Muscle of back (tissue), 13 donors: ENCODE measurements around the gene FDPS. TPM values are rescaled to one million over a fixed set of nuclear protein-coding genes. Genes with fewer than 3 reads are reported as not detected.
A peak's percentile ranks its signal among the peaks of the same experiment; 100 is the strongest.

ENCODE experiments used
- DNase-seq, 3 donors: peaks; one replicate each; pipeline versions ENCODE4 v3.0.0 to v3.0.0-alpha.2; 2013
- long read RNA-seq, 9 donors: transcript quantifications; one replicate each; lab custom pipeline, GENCODE V29; 2026
- polyA plus RNA-seq, 10 donors: library from polyadenylated mRNA; unstranded; fragments of 120-200 nt; gene quantifications; one replicate each; pipeline ENCODE4 v1.2.1, GENCODE V29; 2013; ENCODE audit not compliant: insufficient read length in 10 of 10

The FDPS gene
- polyA plus RNA-seq: 100 to 1,000 TPM in 8 of 10 donors, 10 to 100 TPM in 2; 88.5 to 139 (median 110) TPM
- long read RNA-seq, donor 1, transcript FDPS-214 (2 exons, 475 nt): minor isoform, 6 of 57 reads
- long read RNA-seq, donor 1, transcript FDPS-203 (10 exons, 1,256 nt): minor isoform, 8 of 57 reads
- long read RNA-seq, donor 1, transcript FDPS-206 (10 exons, 1,178 nt): major isoform, 14 of 57 reads
- long read RNA-seq, donor 1, partial matches to known transcripts: 23 of 57 reads
- long read RNA-seq, donor 1, other reads (novel, unspliced or antisense): 0 of 57 reads
- long read RNA-seq, donor 2, transcript FDPS-206 (10 exons, 1,178 nt): major isoform, 11 of 42 reads
- long read RNA-seq, donor 2, transcript FDPS-203 (10 exons, 1,256 nt): major isoform, 11 of 42 reads
- long read RNA-seq, donor 2, partial matches to known transcripts: 16 of 42 reads
- long read RNA-seq, donor 2, other reads (novel, unspliced or antisense): 0 of 42 reads
- long read RNA-seq, donor 3: 0 reads
- long read RNA-seq, donor 4, transcript FDPS-206 (10 exons, 1,178 nt): major isoform, 14 of 56 reads
- long read RNA-seq, donor 4, partial matches to known transcripts: 35 of 56 reads
- long read RNA-seq, donor 4, other reads (novel, unspliced or antisense): 0 of 56 reads
- long read RNA-seq, donor 5, transcript FDPS-206 (10 exons, 1,178 nt): major isoform, 23 of 57 reads
- long read RNA-seq, donor 5, transcript FDPS-203 (10 exons, 1,256 nt): minor isoform, 6 of 57 reads
- long read RNA-seq, donor 5, partial matches to known transcripts: 20 of 57 reads
- long read RNA-seq, donor 5, other reads (novel, unspliced or antisense): 0 of 57 reads
- long read RNA-seq, donor 6, transcript FDPS-203 (10 exons, 1,256 nt): minor isoform, 13 of 72 reads
- long read RNA-seq, donor 6, transcript FDPS-206 (10 exons, 1,178 nt): major isoform, 14 of 72 reads
- long read RNA-seq, donor 6, partial matches to known transcripts: 32 of 72 reads
- long read RNA-seq, donor 6, other reads (novel, unspliced or antisense): 0 of 72 reads
- long read RNA-seq, donor 7, transcript FDPS-206 (10 exons, 1,178 nt): major isoform, 8 of 65 reads
- long read RNA-seq, donor 7, transcript FDPS-214 (2 exons, 475 nt): minor isoform, 5 of 65 reads
- long read RNA-seq, donor 7, partial matches to known transcripts: 43 of 65 reads
- long read RNA-seq, donor 7, other reads (novel, unspliced or antisense): 0 of 65 reads
- long read RNA-seq, donor 8, transcript FDPS-203 (10 exons, 1,256 nt): minor isoform, 9 of 47 reads
- long read RNA-seq, donor 8, transcript FDPS-206 (10 exons, 1,178 nt): major isoform, 14 of 47 reads
- long read RNA-seq, donor 8, partial matches to known transcripts: 20 of 47 reads
- long read RNA-seq, donor 8, other reads (novel, unspliced or antisense): 0 of 47 reads
- long read RNA-seq, donor 9, partial matches to known transcripts: 0 of 4 reads
- long read RNA-seq, donor 9, other reads (novel, unspliced or antisense): 0 of 4 reads

GRCh38 chr1:155308493-155309422, at the start of gene FDPS:
Gene FDPS, plus strand, starts transcription at chr1:155308866. Its CDS starts 924 bp downstream, at chr1:155309790.
- peak; percentile 99 to 100 (median 99) for DNase-seq

GRCh38 chr1:155260276-155260675, 48.4 kb upstream of the FDPS start:
- no peak for DNase-seq

- DNase-seq: no peak
Observed at GRCh38 chr1:155261493-155261851, 47.2 kb upstream of the FDPS start.

- DNase-seq: peak; percentile 96 to 98 (median 98)
Observed at GRCh38 chr1:155261852-155262673, 46.6 kb upstream of the FDPS start, which contains the start of gene SCAMP3. Gene SCAMP3, minus strand, starts transcription at chr1:155262360. Its CDS starts 209 bp downstream, at chr1:155262151.

- DNase-seq: no peak
Observed at GRCh38 chr1:155263067-155263466, 45.6 kb upstream of the FDPS start.

GRCh38 chr1:155266553-155266952, 42.1 kb upstream of the FDPS start:
- no peak for DNase-seq

- no peak for DNase-seq
Observed at GRCh38 chr1:155267373-155267772, 41.3 kb upstream of the FDPS start.

- no peak for DNase-seq
Observed at GRCh38 chr1:155268630-155269029, 40.0 kb upstream of the FDPS start.

- DNase-seq: no peak
Observed at GRCh38 chr1:155269381-155269780, 39.3 kb upstream of the FDPS start.

- DNase-seq: peak in 2 of 3 donors; percentile 66 to 80
Observed at GRCh38 chr1:155272466-155273342, 36.0 kb upstream of the FDPS start.

- peak; percentile 95 to 98 (median 96) for DNase-seq
Observed at GRCh38 chr1:155273343-155274245, 35.1 kb upstream of the FDPS start, which contains the start of gene CLK2. Gene CLK2, minus strand, starts transcription at chr1:155273504. Its CDS starts 2,527 bp downstream, at chr1:155270977.

- peak; percentile 96 to 99 (median 98) for DNase-seq
Observed at GRCh38 chr1:155277070-155277901, 31.4 kb upstream of the FDPS start, which contains the start of gene HCN3. Gene HCN3, plus strand, starts transcription at chr1:155277463. Its CDS starts 128 bp downstream, at chr1:155277591.

- DNase-seq: peak in 1 of 3 donors; percentile 80
Observed at GRCh38 chr1:155277902-155278688, 30.6 kb upstream of the FDPS start.

GRCh38 chr1:155278689-155279160, 29.9 kb upstream of the FDPS start:
- DNase-seq: no peak

GRCh38 chr1:155279268-155279667, 29.4 kb upstream of the FDPS start:
- DNase-seq: no peak
